ENCODE results near the gene MRPS18A.
A peak's percentile ranks its signal among the peaks of the same experiment; 100 is the strongest.

The MRPS18A gene

GRCh38 chr6:43717822-43718221 lies 30.2 kb upstream of the MRPS18A start:
- in situ Hi-C loops (cut with MboI; ENCODE audit: low pct_unique_long_range_greater_than_20kb, low sequenced_read_pairs, unreplicated experiment) = no loop called here
- TF ChIP-seq, protein P1, sequence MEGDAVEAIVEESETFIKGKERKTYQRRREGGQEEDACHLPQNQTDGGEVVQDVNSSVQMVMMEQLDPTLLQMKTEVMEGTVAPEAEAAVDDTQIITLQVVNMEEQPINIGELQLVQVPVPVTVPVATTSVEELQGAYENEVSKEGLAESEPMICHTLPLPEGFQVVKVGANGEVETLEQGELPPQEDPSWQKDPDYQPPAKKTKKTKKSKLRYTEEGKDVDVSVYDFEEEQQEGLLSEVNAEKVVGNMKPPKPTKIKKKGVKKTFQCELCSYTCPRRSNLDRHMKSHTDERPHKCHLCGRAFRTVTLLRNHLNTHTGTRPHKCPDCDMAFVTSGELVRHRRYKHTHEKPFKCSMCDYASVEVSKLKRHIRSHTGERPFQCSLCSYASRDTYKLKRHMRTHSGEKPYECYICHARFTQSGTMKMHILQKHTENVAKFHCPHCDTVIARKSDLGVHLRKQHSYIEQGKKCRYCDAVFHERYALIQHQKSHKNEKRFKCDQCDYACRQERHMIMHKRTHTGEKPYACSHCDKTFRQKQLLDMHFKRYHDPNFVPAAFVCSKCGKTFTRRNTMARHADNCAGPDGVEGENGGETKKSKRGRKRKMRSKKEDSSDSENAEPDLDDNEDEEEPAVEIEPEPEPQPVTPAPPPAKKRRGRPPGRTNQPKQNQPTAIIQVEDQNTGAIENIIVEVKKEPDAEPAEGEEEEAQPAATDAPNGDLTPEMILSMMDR (IDR thresholded peaks at IDR 0.05; ENCODE audit: extremely low read depth, insufficient read depth, missing control alignments) = no peak
- DNase-seq (ENCODE audit: low spot score) = no peak

DNA sequence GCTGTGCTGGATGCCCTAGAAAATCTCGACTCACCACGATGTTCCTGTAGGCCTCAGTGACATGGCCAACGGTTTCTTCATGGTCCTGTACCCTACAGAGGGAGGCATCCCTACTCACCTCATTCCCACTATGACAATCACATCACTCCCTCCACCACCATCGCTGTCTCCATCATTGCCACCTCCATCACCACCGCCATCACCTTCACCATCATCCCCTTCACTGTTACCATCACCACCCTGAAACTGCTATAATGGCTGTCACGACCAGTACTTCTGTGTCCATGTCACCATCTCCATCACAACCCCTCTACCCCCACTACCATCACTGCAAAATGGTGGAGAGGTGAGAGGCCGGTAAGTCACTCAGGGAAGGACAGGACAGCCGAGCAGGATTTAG lies 29.8 kb upstream of the MRPS18A start:
- no peak for DNase-seq (ENCODE audit: low spot score)
- in situ Hi-C loops (cut with MboI; ENCODE audit: low pct_unique_long_range_greater_than_20kb, low sequenced_read_pairs, unreplicated experiment) = no loop called here
- TF ChIP-seq, protein P1 (IDR thresholded peaks at IDR 0.05; ENCODE audit: extremely low read depth, insufficient read depth, missing control alignments) = no peak

GRCh38 chr6:43716099-43716498 lies 28.5 kb upstream of the MRPS18A start:
- in situ Hi-C loops (cut with MboI; ENCODE audit: low pct_unique_long_range_greater_than_20kb, low sequenced_read_pairs, unreplicated experiment) = no loop called here
- TF ChIP-seq, protein P1 (IDR thresholded peaks at IDR 0.05; ENCODE audit: extremely low read depth, insufficient read depth, missing control alignments) = no peak
- DNase-seq (ENCODE audit: low spot score) = no peak

- in situ Hi-C loops (cut with MboI; ENCODE audit: low pct_unique_long_range_greater_than_20kb, low sequenced_read_pairs, unreplicated experiment) = no loop called here
- DNase-seq (ENCODE audit: low spot score) = peak; percentile 82
Observed at GRCh38 chr6:43715056-43715788, 27.6 kb upstream of the MRPS18A start.

DNA sequence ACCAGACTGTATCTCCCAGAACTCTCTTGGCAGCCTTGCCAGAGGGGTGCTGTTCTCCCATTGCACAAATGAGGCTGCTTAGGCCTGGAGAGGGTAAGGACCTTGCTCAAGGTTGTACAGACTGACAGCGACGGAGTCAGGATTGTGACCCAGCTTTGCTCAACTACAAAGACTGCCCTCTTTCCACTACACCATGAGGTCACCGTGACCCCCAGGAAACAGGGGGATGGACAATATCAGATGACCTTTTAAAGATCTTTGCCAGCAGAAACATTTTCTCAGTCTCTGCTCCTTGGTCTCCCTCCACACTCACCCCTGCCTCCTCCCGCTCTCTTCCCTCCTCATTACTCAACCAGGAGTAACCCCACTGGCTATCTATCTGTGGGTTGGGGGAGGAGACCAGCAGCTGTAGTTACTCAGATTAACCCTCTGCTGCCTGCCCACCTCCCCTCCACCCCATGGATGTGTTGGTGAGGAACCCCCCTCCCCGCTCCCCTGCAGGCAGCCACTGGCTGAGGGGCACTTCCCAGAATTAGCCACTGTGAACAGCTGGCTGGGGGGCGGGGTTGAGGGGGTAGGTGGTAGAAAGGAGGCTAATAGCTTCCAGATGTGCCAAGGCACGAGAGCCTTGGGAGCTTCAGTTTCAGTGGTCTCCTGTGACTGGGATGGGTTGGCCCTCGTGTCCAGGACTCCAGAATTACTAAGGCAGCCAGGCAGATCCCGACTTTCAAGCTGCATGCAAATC lies 26.9 kb upstream of the MRPS18A start:
- DNase-seq (ENCODE audit: low spot score) = peak; percentile 48
- in situ Hi-C loops (cut with MboI; ENCODE audit: low pct_unique_long_range_greater_than_20kb, low sequenced_read_pairs, unreplicated experiment) = no loop called here
- TF ChIP-seq, protein P1 (IDR thresholded peaks at IDR 0.05; ENCODE audit: extremely low read depth, insufficient read depth, missing control alignments) = no peak

More at GRCh38 chr6:43715056-43715788, 27.6 kb upstream of the MRPS18A start:
- TF ChIP-seq, protein P1 (IDR thresholded peaks at IDR 0.05; ENCODE audit: extremely low read depth, insufficient read depth, missing control alignments) = no peak

GRCh38 chr6:43713643-43714310 lies 26.2 kb upstream of the MRPS18A start:
- no peak for DNase-seq (ENCODE audit: low spot score)
- TF ChIP-seq, protein P1 (IDR thresholded peaks at IDR 0.05; ENCODE audit: extremely low read depth, insufficient read depth, missing control alignments) = no peak
- in situ Hi-C loops (cut with MboI; ENCODE audit: low pct_unique_long_range_greater_than_20kb, low sequenced_read_pairs, unreplicated experiment) = no loop called here
